NT2/D1 (cell line): ENCODE measurements around the gene SLC27A1.
"Not testable (repeated sequence)": the region's sequence is repeated elsewhere in the genome, so short reads cannot be mapped to it uniquely, and the experiment has no call there.

ENCODE experiments used
- DNase-seq: peaks from one replicate; pipeline ENCODE4 v3.0.0-alpha.2; 2011; ENCODE audit warnings: low read depth, low spot score
- H3K27me3 ChIP-seq: 2 replicates; pipeline ENCODE4 v1.6.0; 2011; ENCODE audit warnings: mild to moderate bottlenecking; ENCODE audit not compliant: insufficient read length, insufficient read depth
- H3K36me3 ChIP-seq: 2 replicates; pipeline ENCODE4 v1.6.1; 2011; ENCODE audit warnings: mild to moderate bottlenecking, low read length, mixed read lengths; ENCODE audit not compliant: insufficient read depth, insufficient read length
- H3K4me1 ChIP-seq: 2 replicates; pipeline ENCODE4 v1.5.1; 2011; ENCODE audit not compliant: insufficient read depth, insufficient read length
- H3K4me3 ChIP-seq: 2 replicates; pipeline ENCODE4 v1.5.1; 2011; ENCODE audit warnings: low read depth; ENCODE audit not compliant: insufficient read length
- H3K9ac ChIP-seq: 2 replicates; pipeline ENCODE4 v1.6.0; 2011; ENCODE audit warnings: low read depth; ENCODE audit not compliant: insufficient read length
- H3K9me3 ChIP-seq: 2 replicates; pipeline ENCODE4 v1.5.1; 2011; ENCODE audit warnings: mild to moderate bottlenecking, low read length; ENCODE audit not compliant: insufficient read depth
- SUZ12 ChIP-seq: IDR thresholded peaks from 2 replicates; pipeline ENCODE4 v1.6.1; 2011; ENCODE audit not compliant: insufficient read length, insufficient read depth; ENCODE audit errors: extremely low read depth
- YY1 ChIP-seq: IDR thresholded peaks from 2 replicates; pipeline ENCODE4 v1.6.1; 2011; ENCODE audit not compliant: insufficient read length, insufficient read depth
- ZNF274 ChIP-seq: IDR thresholded peaks from 2 replicates; pipeline ENCODE4 v1.6.1; 2011; ENCODE audit warnings: mild to moderate bottlenecking, low read depth, low read length

Gene SLC27A1

DNA sequence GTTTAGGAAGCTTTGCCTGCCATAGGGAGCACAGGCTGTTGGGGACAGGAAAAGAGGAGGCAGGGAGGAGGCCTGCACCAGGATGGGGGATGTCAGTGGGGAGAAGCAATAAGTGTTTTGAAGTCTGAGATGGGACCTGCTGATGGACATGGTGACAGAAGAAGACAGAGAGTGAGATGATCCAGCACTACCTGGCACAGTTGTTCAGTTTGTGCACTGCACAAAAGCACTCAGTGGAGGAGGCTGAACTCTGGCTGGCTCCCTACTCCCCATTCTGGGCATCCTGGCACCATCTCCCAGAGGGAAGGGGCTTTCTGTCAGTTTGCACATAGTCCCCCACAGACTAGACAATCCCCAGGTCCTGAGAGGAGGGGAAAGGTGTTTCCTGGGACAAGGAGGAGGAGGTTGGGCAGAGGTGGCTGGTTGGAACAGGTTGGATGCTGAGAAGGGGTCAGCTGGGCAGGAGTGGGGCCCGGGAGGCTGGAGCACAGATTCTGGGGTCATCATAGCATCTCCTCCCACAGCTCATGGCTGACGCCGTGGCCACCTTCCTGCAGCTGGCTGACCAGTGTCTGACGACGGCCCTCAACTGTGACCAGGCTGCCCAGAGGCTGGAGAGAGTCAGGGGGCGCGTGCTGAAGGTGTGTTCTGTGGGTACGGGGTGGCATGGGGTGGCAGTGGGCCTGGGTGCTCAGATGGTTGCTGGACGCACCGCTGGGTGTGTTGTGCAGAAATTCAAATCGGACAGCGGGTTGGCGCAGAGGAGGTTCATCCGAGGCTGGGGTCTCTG, 72.7 kb downstream of the SLC27A1 start:
- peaks cover 13% of the 10 kb centered on the region for H3K4me1 ChIP-seq
- H3K4me3 ChIP-seq, result no peak overlapping the region
- no peaks in the 10 kb centered on the region for H3K27me3 ChIP-seq
- no peak for DNase-seq
- H3K9me3 ChIP-seq, result no peaks in the 10 kb centered on the region
- no peak overlapping the region for H3K9ac ChIP-seq
- no peaks in the 10 kb centered on the region for H3K36me3 ChIP-seq
- TF ChIP-seq YY1, result no peak
- TF ChIP-seq SUZ12, result no peak
- no peak for TF ChIP-seq ZNF274

GRCh38 chr19:17543986-17544385, 73.7 kb downstream of the SLC27A1 start:
- Histone ChIP-seq H3K36me3 (no peaks in the 10 kb centered on the region), H3K9me3 (no peaks in the 10 kb centered on the region), H3K4me1 (peaks cover 11% of the 10 kb centered on the region), H3K9ac (no peak overlapping the region), H3K4me3 (no peak overlapping the region), H3K27me3 (no peaks in the 10 kb centered on the region)
- TF ChIP-seq ZNF274 (no peak), YY1 (no peak), SUZ12 (no peak)
- no peak for DNase-seq

DNA sequence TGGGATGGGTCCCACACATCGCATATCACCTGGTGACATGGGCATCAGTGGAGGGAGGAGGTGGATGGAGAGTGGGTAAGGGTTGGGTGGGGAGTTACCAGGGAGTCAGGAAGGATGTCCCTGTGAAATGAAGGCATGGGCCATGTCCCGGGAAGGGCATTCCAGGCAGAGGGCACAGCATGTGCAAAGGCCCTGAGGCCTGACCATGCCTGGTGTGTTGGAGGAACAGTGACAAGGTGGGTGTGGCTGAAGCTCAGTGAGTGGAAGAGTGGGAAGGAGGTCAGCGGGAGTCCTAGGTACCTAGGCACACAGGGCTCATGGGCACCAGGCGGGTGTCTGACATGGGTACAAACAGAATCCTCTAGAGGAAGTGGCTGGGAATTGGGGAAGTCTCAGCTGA, 74.1 kb downstream of the SLC27A1 start:
- Histone ChIP-seq H3K27me3 (no peaks in the 10 kb centered on the region), H3K4me3 (no peak overlapping the region), H3K36me3 (no peaks in the 10 kb centered on the region), H3K4me1 (peaks cover 10% of the 10 kb centered on the region), H3K9ac (no peak overlapping the region), H3K9me3 (no peaks in the 10 kb centered on the region; the same call in 1 of the 2 replicates)
- TF ChIP-seq SUZ12, result no peak
- TF ChIP-seq ZNF274, result no peak
- no peak for TF ChIP-seq YY1
- no peak for DNase-seq

DNA sequence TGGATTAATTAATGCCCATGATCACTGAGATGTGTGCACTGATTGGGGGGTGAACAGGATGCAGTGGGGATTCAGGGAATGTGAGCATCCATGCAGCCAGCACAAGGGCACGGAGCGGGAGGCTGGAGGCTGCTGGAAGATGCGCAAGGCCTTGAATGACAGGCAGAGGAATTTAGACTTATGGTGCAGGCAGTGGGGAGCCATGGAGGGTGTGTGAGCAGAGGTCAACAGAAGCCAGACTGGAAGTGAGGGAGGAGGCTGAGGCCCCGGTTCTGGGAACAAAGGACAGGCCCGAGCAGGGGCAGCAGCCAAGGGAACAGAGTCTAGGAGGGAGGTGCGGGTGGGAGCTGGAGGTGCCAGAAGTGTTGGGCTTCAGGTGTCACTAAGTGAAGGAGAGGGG, 77.8 kb downstream of the SLC27A1 start:
- Histone ChIP-seq H3K9ac (no peak overlapping the region), H3K9me3 (no peaks in the 10 kb centered on the region; the same call in 1 of the 2 replicates), H3K27me3 (no peaks in the 10 kb centered on the region), H3K36me3 (no peaks in the 10 kb centered on the region), H3K4me1 (peaks cover 7% of the 10 kb centered on the region), H3K4me3 (no peak overlapping the region)
- TF ChIP-seq SUZ12, result no peak
- TF ChIP-seq YY1, result no peak
- TF ChIP-seq ZNF274, result no peak
- no peak for DNase-seq

DNA sequence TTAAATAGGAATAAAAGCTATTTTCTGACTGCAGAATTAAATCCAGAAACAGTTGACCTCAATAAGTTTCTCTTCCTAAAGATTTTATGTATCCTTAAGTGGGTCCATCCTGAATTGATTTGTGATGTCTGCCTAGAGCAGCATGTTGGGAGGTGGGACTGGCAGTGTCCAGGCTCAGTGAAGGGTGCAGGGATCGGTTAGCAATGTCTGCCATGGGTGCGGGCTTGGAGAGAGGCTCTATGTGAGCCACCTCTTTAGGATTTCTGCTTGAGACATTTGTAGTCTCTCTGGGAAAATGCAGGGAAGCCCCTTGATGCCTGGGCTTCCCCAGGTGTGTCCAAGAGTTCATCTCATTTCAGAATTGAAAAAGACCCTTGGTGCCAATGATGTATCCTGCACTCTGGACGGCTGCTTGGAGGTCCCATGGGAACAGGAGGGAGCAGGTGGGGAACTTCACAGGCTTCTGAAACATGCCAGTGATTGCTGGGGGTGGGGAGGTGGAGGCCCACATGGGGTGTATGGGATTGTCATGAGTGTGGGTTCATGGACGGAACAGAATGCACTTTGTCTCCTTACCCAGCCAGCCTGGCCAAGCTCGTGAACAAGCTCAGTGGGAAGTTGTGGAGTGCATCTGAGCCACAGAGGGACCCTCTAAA, 78.9 kb downstream of the SLC27A1 start:
- TF ChIP-seq ZNF274 (no peak), YY1 (no peak)
- H3K9me3 ChIP-seq, result no peaks in the 10 kb centered on the region; the same call in 1 of the 2 replicates
- no peaks in the 10 kb centered on the region for H3K27me3 ChIP-seq
- H3K4me3 ChIP-seq, result no peak overlapping the region
- DNase-seq, result no peak
- H3K36me3 ChIP-seq, result no peaks in the 10 kb centered on the region
- no peak overlapping the region for H3K9ac ChIP-seq
- peaks cover 7% of the 10 kb centered on the region for H3K4me1 ChIP-seq

DNA sequence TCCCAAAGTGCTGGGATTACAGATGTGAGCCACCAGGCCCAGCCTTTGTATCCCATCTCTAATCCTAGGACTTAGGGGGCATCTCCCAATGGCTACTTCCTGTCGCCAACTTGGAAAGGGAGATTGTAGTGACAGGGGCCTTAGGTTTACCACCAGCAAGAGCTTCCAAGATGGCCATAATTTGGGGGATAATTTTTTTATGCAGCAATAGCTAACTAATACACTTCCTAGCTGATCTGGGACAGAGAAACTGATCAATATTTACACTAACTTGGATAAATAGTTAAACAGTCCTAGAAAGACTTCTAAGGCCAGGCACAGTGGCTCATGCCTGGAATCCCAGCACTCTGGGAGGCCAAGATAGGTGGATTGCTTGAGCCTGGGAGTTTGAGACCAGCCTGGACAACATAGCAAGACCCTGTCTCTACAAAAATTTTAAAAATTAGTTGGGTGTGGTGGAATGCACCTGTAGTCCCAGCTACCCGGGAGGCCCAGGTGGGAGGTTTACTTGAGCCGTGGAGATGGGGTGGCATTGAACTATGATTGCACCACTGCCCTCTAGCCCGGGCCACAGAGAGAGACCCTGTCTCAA, 79.8 kb downstream of the SLC27A1 start:
- Histone ChIP-seq H3K27me3 (no peaks in the 10 kb centered on the region), H3K4me3 (no peak overlapping the region), H3K36me3 (no peaks in the 10 kb centered on the region), H3K9me3 (no peaks in the 10 kb centered on the region; the same call in 1 of the 2 replicates), H3K4me1 (peaks cover 7% of the 10 kb centered on the region), H3K9ac (no peak overlapping the region)
- TF ChIP-seq SUZ12 (no peak), YY1 (no peak), ZNF274 (no peak)
- no peak for DNase-seq

- not testable (repeated sequence) for H3K36me3 ChIP-seq, DNase-seq, H3K9me3 ChIP-seq, H3K4me3 ChIP-seq, H3K9ac ChIP-seq, H3K4me1 ChIP-seq, H3K27me3 ChIP-seq
Measured at GRCh38 chr19:17552735-17553134, 82.4 kb downstream of the SLC27A1 start.
